VCaP (cell line): ENCODE data around the gene METTL17.

ENCODE experiments used
- H3K27ac ChIP-seq: fragments of 450-650 bp; 2 replicates; pipeline ENCODE4 v1.5.1; 2017
- CTCF ChIP-seq: fragments of 450-650 bp; conservative IDR thresholded peaks from 2 replicates; pipeline ENCODE4 v1.5.1; 2017; ENCODE audit warnings: mild to moderate bottlenecking, moderate library complexity

METTL17 gene

GRCh38 chr14:20999591-20999990 lies 9.8 kb downstream of the METTL17 start:
- no peak for TF ChIP-seq CTCF
- H3K27ac ChIP-seq: no peak overlapping the region

GRCh38 chr14:21001218-21001617 lies 11.4 kb downstream of the METTL17 start:
- no peak for TF ChIP-seq CTCF

GRCh38 chr14:21003788-21004346 lies 14.1 kb downstream of the METTL17 start:
- TF ChIP-seq CTCF: no peak
- peak overlapping the region; percentile 93 for H3K27ac ChIP-seq

More at GRCh38 chr14:21001218-21001617, 11.4 kb downstream of the METTL17 start:
- H3K27ac ChIP-seq: peak overlapping the region; percentile 93

GRCh38 chr14:21009721-21010120 lies 19.9 kb downstream of the METTL17 start:
- H3K27ac ChIP-seq: peak overlapping the region; percentile 75

- H3K27ac ChIP-seq: peak overlapping the region; percentile 75; the same call in 1 of the 2 replicates
- no peak for TF ChIP-seq CTCF
These were observed 21.4 kb downstream of the METTL17 start for GRCh38 chr14:21011136-21011535.

GRCh38 chr14:21014761-21015190 lies 25.0 kb downstream of the METTL17 start:
- peak; percentile 94 for TF ChIP-seq CTCF
- H3K27ac ChIP-seq: no peak overlapping the region

- TF ChIP-seq CTCF: no peak
- no peak overlapping the region for H3K27ac ChIP-seq
These were observed 25.5 kb downstream of the METTL17 start for GRCh38 chr14:21015312-21015711.

GRCh38 chr14:21016413-21017190 lies 26.8 kb downstream of the METTL17 start:
- TF ChIP-seq CTCF: no peak
- H3K27ac ChIP-seq: no peak overlapping the region
